ENCODE measurements around the gene VSIG2.

The VSIG2 gene

GRCh38 chr11:124717786-124718651 lies 34.0 kb downstream of the VSIG2 start:
- H3K27ac ChIP-seq (ENCODE audit: extremely low read depth, low read depth, low read length): no peak overlapping the region
- H3K9me3 ChIP-seq (ENCODE audit: control insufficient read depth, insufficient read depth, low read depth, low read length): no peaks in the 10 kb centered on the region
- no peaks in the 10 kb centered on the region for H3K4me1 ChIP-seq (ENCODE audit: control insufficient read depth, insufficient read depth, low read length)
- H3K4me3 ChIP-seq (ENCODE audit: low read depth, low read length): peak overlapping the region; percentile 28
- ChIA-PET POLR2A (interaction anchor here (1.0 kb wide), 1 partner anchor 44 kb away, joined by 5 read pairs; the partner anchor contains the start of genes SIAE and SPA17), CTCF (interaction anchor here (0.6 to 1.1 kb wide), 3 partner anchors 21 to 45 kb away, joined by 3 read pairs; no protein-coding TSS in a partner anchor)
- no peaks in the 10 kb centered on the region for H3K36me3 ChIP-seq (ENCODE audit: control insufficient read depth in 2 of 2, insufficient read depth in 1 of 2, low read length in 2 of 2)
- TF ChIP-seq ZNF629 (tag by site-specific recombination; IDR thresholded peaks at IDR 0.05) (peak; percentile 41; the same call in 1 of the 2 replicates), ZNF677 (tag by site-specific recombination; IDR thresholded peaks at IDR 0.05) (no peak), BCL11B (tag by site-specific recombination; IDR thresholded peaks at IDR 0.05; ENCODE audit: low read depth) (peak; percentile 42; the same call in 1 of the 2 replicates), TCF7L2 (IDR thresholded peaks at IDR 0.05; ENCODE audit: borderline replicate concordance, low read depth, low read length) (peak; percentile 92; the same call in 1 of the 2 replicates), PATZ1 (tag by site-specific recombination; IDR thresholded peaks at IDR 0.05) (peak; percentile 65), ZFP69B (tag by site-specific recombination; IDR thresholded peaks at IDR 0.05) (0 out of 2 replicates have a peak, but pooled peaks have one; percentile 34), ZNF398 (tag by site-specific recombination; IDR thresholded peaks at IDR 0.05) (peak; percentile 69), ZNF558 (tag by site-specific recombination; IDR thresholded peaks at IDR 0.05) (no peak), ZNF596 (tag by site-specific recombination; IDR thresholded peaks at IDR 0.05) (no peak), ZNF341 (tag by site-specific recombination; IDR thresholded peaks at IDR 0.05; ENCODE audit: low read depth) (peak; percentile 99), PRDM2 (tag by site-specific recombination; IDR thresholded peaks at IDR 0.05; ENCODE audit: borderline replicate concordance) (no peak), TSHZ1 (tag by site-specific recombination; IDR thresholded peaks at IDR 0.05; ENCODE audit: borderline replicate concordance) (no peak), ZNF335 (tag by site-specific recombination; conservative IDR thresholded peaks at IDR 0.05) (peak; percentile 96), ZNF843 (tag by site-specific recombination; IDR thresholded peaks at IDR 0.05) (peak; percentile 66; the same call in 1 of the 2 replicates), ZNF292 (tag by site-specific recombination; IDR thresholded peaks at IDR 0.05; ENCODE audit: borderline replicate concordance, low read depth) (no peak), ZNF692 (tag by site-specific recombination; IDR thresholded peaks at IDR 0.05) (0 out of 2 replicates have a peak, but pooled peaks have one; percentile 52), ZNF704 (tag by site-specific recombination; IDR thresholded peaks at IDR 0.05) (no peak), MZF1 (tag by site-specific recombination; IDR thresholded peaks at IDR 0.05; ENCODE audit: borderline replicate concordance) (peak; percentile 77)
